Loucy (cell line): Measurements from ENCODE around the gene GGA3.

Experiments used
- H2AFZ ChIP-seq: fragments of 200-600 bp; sonication (generic); 2 replicates; pipeline ENCODE4 v1.6.0; 2016; ENCODE audit warnings: antibody characterized with exemption, mild to moderate bottlenecking, low read length, moderate library complexity
- H3F3A ChIP-seq: fragments of 200-600 bp; 2 replicates; pipeline ENCODE4 v1.6.0; 2016; ENCODE audit warnings: antibody characterized with exemption, low read depth, mild to moderate bottlenecking
- H3K27me3 ChIP-seq: fragments of 200-600 bp; sonication (generic); 2 replicates; pipeline ENCODE4 v1.6.1; 2014; ENCODE audit warnings: low read length, mild to moderate bottlenecking; ENCODE audit not compliant: insufficient read depth, poor library complexity, severe bottlenecking
- H3K36me3 ChIP-seq: fragments of 200-600 bp; sonication (generic); 2 replicates; pipeline ENCODE4 v1.6.1; 2016; ENCODE audit warnings: low read length; ENCODE audit not compliant: insufficient read depth
- H3K4me1 ChIP-seq: fragments of 200-600 bp; sonication (generic); 2 replicates; pipeline ENCODE4 v1.5.1; 2014; ENCODE audit warnings: low read length, mild to moderate bottlenecking; ENCODE audit not compliant: insufficient read depth, poor library complexity, severe bottlenecking
- H3K4me2 ChIP-seq: fragments of 200-600 bp; sonication (generic); 2 replicates; pipeline ENCODE4 v1.6.0; 2014; ENCODE audit warnings: antibody characterized with exemption, low read length, low read depth, mild to moderate bottlenecking; ENCODE audit not compliant: poor library complexity, severe bottlenecking
- H3K4me3 ChIP-seq: fragments of 200-600 bp; sonication (generic); 2 replicates; pipeline ENCODE4 v1.5.1; 2014; ENCODE audit warnings: low read length, mild to moderate bottlenecking, mixed read lengths; ENCODE audit not compliant: poor library complexity, severe bottlenecking
- H3K79me2 ChIP-seq: fragments of 200-600 bp; sonication (generic); 2 replicates; pipeline ENCODE4 v1.6.1; 2014; ENCODE audit warnings: low read length; ENCODE audit not compliant: insufficient read depth
- H3K9ac ChIP-seq: fragments of 200-600 bp; sonication (generic); 2 replicates; pipeline ENCODE4 v1.6.0; 2014; ENCODE audit warnings: mild to moderate bottlenecking, low read depth, low read length, moderate library complexity; ENCODE audit not compliant: poor library complexity, severe bottlenecking
- H3K9me2 ChIP-seq: fragments of 200-600 bp; sonication (generic); replicated peaks from 2 replicates; pipeline ENCODE4 v1.6.1; 2016; ENCODE audit warnings: low read depth, low read length, mixed read lengths
- H3K9me3 ChIP-seq: fragments of 200-600 bp; sonication (generic); 2 replicates; pipeline ENCODE4 v1.6.1; 2014; ENCODE audit warnings: mild to moderate bottlenecking, antibody characterized with exemption, low read length, low read depth; ENCODE audit not compliant: insufficient read depth
- H4K20me1 ChIP-seq: fragments of 200-600 bp; sonication (generic); 2 replicates; pipeline ENCODE4 v1.6.0; 2014; ENCODE audit warnings: antibody characterized with exemption, low read length, mild to moderate bottlenecking; ENCODE audit not compliant: insufficient read depth, poor library complexity, severe bottlenecking
- EZH2phosphoT487 ChIP-seq: fragments of 200-600 bp; IDR thresholded peaks from 2 replicates; pipeline ENCODE4 v1.6.1; 2018; ENCODE audit warnings: antibody characterized with exemption, mild to moderate bottlenecking, moderate library complexity, borderline replicate concordance
- TF ChIP-seq, protein P1 (sequence below): fragments of 200-600 bp; sonication (generic); conservative IDR thresholded peaks from 2 replicates; pipeline ENCODE4 v1.5.1; 2014; ENCODE audit warnings: mild to moderate bottlenecking, antibody characterized with exemption, low read length

The GGA3 gene

DNA sequence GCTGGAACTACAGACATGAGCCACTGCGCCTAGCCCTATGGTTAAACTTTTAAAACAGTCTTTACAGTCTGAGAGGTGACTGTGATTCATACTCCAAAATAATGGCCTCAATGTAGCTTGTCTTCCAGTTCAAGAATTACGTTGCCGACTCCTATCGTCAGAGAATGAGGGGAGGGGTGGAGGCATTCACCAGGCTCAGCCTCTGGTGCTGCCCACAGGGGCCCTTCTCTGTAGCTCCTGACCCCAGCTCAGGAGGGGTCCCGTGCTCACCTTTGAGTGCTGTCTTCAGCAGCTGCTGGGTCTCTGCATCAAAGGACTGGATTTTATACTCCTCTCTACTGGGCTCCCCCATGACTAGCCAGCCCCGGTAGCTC, 8.4 kb upstream of the GGA3 start:
- Histone ChIP-seq H3K9me3 (no peaks in the 10 kb centered on the region), H3F3A (no peaks in the 10 kb centered on the region), H3K9ac (peak overlapping the region; percentile 85), H3K4me3 (peak overlapping the region; percentile 87), H3K36me3 (peaks cover 19% of the 10 kb centered on the region; the same call in 1 of the 2 replicates), H2AFZ (no peak overlapping the region), H3K79me2 (peaks cover 34% of the 10 kb centered on the region; the same call in 1 of the 2 replicates), H3K4me2 (peak overlapping the region; percentile 91), H3K27me3 (no peaks in the 10 kb centered on the region), H3K9me2 (no peaks in the 10 kb centered on the region), H4K20me1 (no peaks in the 10 kb centered on the region), H3K4me1 (peaks cover 26% of the 10 kb centered on the region)
- no peak for TF ChIP-seq EZH2phosphoT487
- TF ChIP-seq, protein P1, sequence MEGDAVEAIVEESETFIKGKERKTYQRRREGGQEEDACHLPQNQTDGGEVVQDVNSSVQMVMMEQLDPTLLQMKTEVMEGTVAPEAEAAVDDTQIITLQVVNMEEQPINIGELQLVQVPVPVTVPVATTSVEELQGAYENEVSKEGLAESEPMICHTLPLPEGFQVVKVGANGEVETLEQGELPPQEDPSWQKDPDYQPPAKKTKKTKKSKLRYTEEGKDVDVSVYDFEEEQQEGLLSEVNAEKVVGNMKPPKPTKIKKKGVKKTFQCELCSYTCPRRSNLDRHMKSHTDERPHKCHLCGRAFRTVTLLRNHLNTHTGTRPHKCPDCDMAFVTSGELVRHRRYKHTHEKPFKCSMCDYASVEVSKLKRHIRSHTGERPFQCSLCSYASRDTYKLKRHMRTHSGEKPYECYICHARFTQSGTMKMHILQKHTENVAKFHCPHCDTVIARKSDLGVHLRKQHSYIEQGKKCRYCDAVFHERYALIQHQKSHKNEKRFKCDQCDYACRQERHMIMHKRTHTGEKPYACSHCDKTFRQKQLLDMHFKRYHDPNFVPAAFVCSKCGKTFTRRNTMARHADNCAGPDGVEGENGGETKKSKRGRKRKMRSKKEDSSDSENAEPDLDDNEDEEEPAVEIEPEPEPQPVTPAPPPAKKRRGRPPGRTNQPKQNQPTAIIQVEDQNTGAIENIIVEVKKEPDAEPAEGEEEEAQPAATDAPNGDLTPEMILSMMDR = no peak

DNA sequence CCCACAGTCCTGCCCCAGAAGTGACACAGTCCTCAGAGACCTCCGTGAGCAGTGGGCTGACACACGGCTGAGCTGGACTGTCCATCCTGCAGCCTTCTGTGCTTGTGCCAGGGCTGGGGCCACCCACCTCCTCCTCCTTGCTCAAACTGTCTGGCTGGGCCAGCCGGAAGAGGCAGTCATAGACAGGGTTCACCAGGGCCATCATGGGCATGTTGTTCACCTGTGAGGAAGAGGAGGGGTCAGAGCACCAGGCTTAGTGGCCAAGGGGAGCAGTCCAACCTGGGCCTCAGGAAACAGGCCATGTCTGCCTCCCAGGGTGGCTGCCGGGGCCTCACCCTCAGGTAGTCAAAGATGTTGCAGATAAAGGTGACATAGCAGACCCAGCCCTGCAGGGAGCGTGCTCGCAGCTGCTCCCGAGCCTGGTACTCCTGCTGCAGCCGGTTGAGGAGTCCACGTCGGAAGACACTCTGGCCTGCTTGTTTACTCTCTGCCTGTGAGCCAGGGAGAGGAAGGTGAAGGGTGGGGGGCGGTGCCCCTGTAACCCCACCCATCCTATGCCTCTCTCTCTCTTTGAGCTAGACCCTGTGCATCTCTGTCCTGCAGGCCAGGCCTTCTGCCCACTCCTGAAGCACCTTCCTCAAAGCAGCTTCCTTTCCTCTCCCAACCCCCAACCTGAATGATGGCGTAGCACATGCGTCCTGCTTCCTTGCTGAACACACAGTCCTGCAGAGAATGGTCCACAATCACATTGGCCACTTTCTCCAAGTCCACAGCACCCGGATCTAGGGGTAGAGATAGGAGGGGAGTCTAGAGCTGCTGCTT, 6.2 kb upstream of the GGA3 start:
- peaks cover 25% of the 10 kb centered on the region for H3K4me1 ChIP-seq
- peaks cover 16% of the 10 kb centered on the region; the same call in 1 of the 2 replicates for H3K36me3 ChIP-seq
- H2AFZ ChIP-seq = no peak overlapping the region
- no peaks in the 10 kb centered on the region for H3K9me2 ChIP-seq
- H3K4me2 ChIP-seq = no peak overlapping the region
- H3K9ac ChIP-seq = no peak overlapping the region
- H3K9me3 ChIP-seq = no peaks in the 10 kb centered on the region
- no peaks in the 10 kb centered on the region for H3F3A ChIP-seq
- no peak for TF ChIP-seq EZH2phosphoT487
- TF ChIP-seq, protein P1 = no peak
- peaks cover 39% of the 10 kb centered on the region for H3K79me2 ChIP-seq
- no peaks in the 10 kb centered on the region for H3K27me3 ChIP-seq
- H3K4me3 ChIP-seq = no peak overlapping the region
- no peaks in the 10 kb centered on the region for H4K20me1 ChIP-seq

DNA sequence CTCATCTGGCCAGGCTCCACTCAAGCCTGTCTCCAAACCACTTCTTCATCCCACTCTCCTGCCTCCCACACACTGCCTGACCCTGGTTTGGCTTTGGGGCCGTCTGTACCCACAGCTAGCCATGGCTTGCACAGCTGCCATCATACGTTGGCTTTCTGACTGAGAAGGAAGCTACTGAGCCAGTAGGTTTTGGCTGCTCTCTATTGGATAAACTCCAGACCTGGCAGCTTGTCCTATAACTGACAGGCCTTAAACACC, 5.7 kb upstream of the GGA3 start:
- H3K9me3 ChIP-seq = no peaks in the 10 kb centered on the region
- no peaks in the 10 kb centered on the region for H4K20me1 ChIP-seq
- H3K4me3 ChIP-seq = no peak overlapping the region
- TF ChIP-seq EZH2phosphoT487 = no peak
- TF ChIP-seq, protein P1 = no peak
- no peak overlapping the region for H3K4me2 ChIP-seq
- H3F3A ChIP-seq = no peaks in the 10 kb centered on the region
- no peak overlapping the region for H3K9ac ChIP-seq
- no peaks in the 10 kb centered on the region for H3K9me2 ChIP-seq
- H3K4me1 ChIP-seq = peaks cover 23% of the 10 kb centered on the region
- peaks cover 16% of the 10 kb centered on the region; the same call in 1 of the 2 replicates for H3K36me3 ChIP-seq
- no peaks in the 10 kb centered on the region for H3K27me3 ChIP-seq
- H3K79me2 ChIP-seq = peaks cover 39% of the 10 kb centered on the region
- H2AFZ ChIP-seq = no peak overlapping the region
